SU-DHL-6 (cell line): ENCODE measurements around the gene PCLO.

Source experiments
- CTCF ChIP-seq: fragments of 200-600 bp; sonication (generic); IDR thresholded peaks from one replicate; pipeline ENCODE4 v1.5.1; 2017; ENCODE audit warnings: antibody characterized with exemption, mild to moderate bottlenecking, low read length, moderate library complexity; ENCODE audit not compliant: insufficient read depth, poor library complexity, severe bottlenecking
- EZH2phosphoT487 ChIP-seq: fragments of 200-600 bp; sonication (generic), shearing (Covaris generic); conservative IDR thresholded peaks from 2 replicates; pipeline ENCODE4 v1.6.1; 2018; ENCODE audit warnings: mild to moderate bottlenecking, antibody characterized with exemption, low read length, moderate library complexity, mixed read lengths

- TF ChIP-seq CTCF (no peak), EZH2phosphoT487 (no peak)
Measured at GRCh38 chr7:83055197-83055596, 107.5 kb downstream of the PCLO start.
